ENCODE results near the gene ANKS6. TPM values are rescaled to one million over a fixed set of nuclear protein-coding genes. Genes with fewer than 3 reads are reported as not detected.

ANKS6 gene
- total and polyA plus RNA-seq, 2 experiments from 2014 or later, result 36.9 to 59.0 TPM

DNA sequence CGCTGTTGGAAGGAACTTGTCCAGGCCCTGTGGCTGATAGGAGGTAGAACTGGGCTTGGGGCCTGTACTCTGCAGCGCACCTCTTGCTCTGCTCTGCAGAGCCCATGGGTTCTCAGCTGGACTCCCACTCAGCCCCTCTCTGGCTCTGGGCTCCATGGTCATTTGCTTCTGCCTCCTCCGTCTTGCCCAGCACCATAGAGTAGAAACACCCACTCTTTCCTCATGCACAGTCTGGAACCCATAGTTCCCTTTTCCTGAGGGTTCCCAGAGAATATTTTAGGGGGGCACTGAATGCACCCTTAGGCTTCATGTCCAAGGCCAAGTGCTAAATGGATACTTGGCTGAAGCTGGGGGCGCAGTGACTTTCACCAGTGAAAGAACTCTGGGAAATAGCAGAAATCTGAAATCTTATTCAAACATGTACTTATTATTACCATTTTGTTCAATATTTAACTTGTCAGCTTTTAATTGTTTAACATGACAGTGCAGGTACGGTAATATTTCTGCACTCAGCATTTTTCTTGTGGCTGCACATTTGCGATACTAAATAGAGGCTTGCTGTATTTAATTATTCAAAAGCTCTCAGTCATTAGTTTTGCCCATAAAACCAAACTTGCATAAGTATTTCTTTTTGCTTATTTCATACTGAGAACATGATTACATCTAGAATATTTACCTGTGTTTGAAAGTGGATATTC, 42.7 kb upstream of the ANKS6 start:
- ATAC-seq, result no peak
- Mint-ChIP-seq H3K27ac (no peak overlapping the region), H3K9me3 (no peaks in the 10 kb centered on the region), H3K27me3 (ENCODE audit: insufficient read depth, low read depth, poor library complexity) (peaks cover 6% of the 10 kb centered on the region), H3K4me1 (peaks cover 9% of the 10 kb centered on the region), H3K4me3 (no peak overlapping the region), H3K36me3 (ENCODE audit: low read depth) (peaks cover 7% of the 10 kb centered on the region; the same call in 2 of the 3 replicates)
- H3K79me2 ChIP-seq (replicated peaks; ENCODE audit: insufficient read depth), result no peaks in the 10 kb centered on the region
- no peak overlapping the region for H3K4me3 ChIP-seq
- no peak overlapping the region for H3K4me2 ChIP-seq
- H4K20me1 ChIP-seq (replicated peaks; ENCODE audit: insufficient read depth), result no peaks in the 10 kb centered on the region; the same call in 1 of the 2 replicates
- no peak overlapping the region for H2AFZ ChIP-seq
- H3K36me3 ChIP-seq (ENCODE audit: insufficient read depth), result no peaks in the 10 kb centered on the region
- no peaks in the 10 kb centered on the region for H3F3A ChIP-seq (replicated peaks; ENCODE audit: low read depth)
- no peak overlapping the region for H3K27ac ChIP-seq (ENCODE audit: low read depth)
- no peaks in the 10 kb centered on the region for H3K9me2 ChIP-seq (ENCODE audit: insufficient read depth)
- no peaks in the 10 kb centered on the region for H3K27me3 ChIP-seq (ENCODE audit: insufficient read depth)
- no peaks in the 10 kb centered on the region for H3K4me1 ChIP-seq (ENCODE audit: insufficient read depth)
- DNase-seq (ENCODE audit: low spot score), result no peak
- TF ChIP-seq JUNB (IDR thresholded peaks at IDR 0.05; ENCODE audit: unreplicated experiment), result no peak
- TF ChIP-seq, protein P1, sequence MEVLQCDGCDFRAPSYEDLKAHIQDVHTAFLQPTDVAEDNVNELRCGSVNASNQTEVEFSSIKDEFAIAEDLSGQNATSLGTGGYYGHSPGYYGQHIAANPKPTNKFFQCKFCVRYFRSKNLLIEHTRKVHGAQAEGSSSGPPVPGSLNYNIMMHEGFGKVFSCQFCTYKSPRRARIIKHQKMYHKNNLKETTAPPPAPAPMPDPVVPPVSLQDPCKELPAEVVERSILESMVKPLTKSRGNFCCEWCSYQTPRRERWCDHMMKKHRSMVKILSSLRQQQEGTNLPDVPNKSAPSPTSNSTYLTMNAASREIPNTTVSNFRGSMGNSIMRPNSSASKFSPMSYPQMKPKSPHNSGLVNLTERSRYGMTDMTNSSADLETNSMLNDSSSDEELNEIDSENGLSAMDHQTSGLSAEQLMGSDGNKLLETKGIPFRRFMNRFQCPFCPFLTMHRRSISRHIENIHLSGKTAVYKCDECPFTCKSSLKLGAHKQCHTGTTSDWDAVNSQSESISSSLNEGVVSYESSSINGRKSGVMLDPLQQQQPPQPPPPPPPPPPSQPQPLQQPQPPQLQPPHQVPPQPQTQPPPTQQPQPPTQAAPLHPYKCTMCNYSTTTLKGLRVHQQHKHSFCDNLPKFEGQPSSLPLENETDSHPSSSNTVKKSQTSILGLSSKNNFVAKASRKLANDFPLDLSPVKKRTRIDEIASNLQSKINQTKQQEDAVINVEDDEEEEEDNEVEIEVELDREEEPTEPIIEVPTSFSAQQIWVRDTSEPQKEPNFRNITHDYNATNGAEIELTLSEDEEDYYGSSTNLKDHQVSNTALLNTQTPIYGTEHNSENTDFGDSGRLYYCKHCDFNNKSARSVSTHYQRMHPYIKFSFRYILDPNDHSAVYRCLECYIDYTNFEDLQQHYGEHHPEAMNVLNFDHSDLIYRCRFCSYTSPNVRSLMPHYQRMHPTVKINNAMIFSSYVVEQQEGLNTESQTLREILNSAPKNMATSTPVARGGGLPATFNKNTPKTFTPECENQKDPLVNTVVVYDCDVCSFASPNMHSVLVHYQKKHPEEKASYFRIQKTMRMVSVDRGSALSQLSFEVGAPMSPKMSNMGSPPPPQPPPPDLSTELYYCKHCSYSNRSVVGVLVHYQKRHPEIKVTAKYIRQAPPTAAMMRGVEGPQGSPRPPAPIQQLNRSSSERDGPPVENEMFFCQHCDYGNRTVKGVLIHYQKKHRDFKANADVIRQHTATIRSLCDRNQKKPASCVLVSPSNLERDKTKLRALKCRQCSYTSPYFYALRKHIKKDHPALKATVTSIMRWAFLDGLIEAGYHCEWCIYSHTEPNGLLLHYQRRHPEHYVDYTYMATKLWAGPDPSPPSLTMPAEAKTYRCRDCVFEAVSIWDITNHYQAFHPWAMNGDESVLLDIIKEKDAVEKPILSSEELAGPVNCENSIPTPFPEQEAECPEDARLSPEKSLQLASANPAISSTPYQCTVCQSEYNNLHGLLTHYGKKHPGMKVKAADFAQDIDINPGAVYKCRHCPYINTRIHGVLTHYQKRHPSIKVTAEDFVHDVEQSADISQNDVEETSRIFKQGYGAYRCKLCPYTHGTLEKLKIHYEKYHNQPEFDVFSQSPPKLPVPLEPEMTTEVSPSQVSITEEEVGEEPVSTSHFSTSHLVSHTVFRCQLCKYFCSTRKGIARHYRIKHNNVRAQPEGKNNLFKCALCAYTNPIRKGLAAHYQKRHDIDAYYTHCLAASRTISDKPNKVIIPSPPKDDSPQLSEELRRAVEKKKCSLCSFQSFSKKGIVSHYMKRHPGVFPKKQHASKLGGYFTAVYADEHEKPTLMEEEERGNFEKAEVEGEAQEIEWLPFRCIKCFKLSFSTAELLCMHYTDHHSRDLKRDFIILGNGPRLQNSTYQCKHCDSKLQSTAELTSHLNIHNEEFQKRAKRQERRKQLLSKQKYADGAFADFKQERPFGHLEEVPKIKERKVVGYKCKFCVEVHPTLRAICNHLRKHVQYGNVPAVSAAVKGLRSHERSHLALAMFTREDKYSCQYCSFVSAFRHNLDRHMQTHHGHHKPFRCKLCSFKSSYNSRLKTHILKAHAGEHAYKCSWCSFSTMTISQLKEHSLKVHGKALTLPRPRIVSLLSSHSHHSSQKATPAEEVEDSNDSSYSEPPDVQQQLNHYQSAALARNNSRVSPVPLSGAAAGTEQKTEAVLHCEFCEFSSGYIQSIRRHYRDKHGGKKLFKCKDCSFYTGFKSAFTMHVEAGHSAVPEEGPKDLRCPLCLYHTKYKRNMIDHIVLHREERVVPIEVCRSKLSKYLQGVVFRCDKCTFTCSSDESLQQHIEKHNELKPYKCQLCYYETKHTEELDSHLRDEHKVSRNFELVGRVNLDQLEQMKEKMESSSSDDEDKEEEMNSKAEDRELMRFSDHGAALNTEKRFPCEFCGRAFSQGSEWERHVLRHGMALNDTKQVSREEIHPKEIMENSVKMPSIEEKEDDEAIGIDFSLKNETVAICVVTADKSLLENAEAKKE (CRISPR knock-in tag; IDR thresholded peaks at IDR 0.05), result no peak
- no peak for TF ChIP-seq EZH2 (IDR thresholded peaks at IDR 0.05; ENCODE audit: low read depth, unreplicated experiment)
- no peak for TF ChIP-seq ZNF114 (CRISPR knock-in tag; IDR thresholded peaks at IDR 0.05)
- no peak for TF ChIP-seq CREB1 (CRISPR knock-in tag; IDR thresholded peaks at IDR 0.05; ENCODE audit: low read depth)
- TF ChIP-seq STAT1 (IDR thresholded peaks at IDR 0.05; ENCODE audit: unreplicated experiment), result no peak
- TF ChIP-seq, protein P2, sequence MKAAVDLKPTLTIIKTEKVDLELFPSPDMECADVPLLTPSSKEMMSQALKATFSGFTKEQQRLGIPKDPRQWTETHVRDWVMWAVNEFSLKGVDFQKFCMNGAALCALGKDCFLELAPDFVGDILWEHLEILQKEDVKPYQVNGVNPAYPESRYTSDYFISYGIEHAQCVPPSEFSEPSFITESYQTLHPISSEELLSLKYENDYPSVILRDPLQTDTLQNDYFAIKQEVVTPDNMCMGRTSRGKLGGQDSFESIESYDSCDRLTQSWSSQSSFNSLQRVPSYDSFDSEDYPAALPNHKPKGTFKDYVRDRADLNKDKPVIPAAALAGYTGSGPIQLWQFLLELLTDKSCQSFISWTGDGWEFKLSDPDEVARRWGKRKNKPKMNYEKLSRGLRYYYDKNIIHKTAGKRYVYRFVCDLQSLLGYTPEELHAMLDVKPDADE (IDR thresholded peaks at IDR 0.05), result no peak
- TF ChIP-seq, protein P3, sequence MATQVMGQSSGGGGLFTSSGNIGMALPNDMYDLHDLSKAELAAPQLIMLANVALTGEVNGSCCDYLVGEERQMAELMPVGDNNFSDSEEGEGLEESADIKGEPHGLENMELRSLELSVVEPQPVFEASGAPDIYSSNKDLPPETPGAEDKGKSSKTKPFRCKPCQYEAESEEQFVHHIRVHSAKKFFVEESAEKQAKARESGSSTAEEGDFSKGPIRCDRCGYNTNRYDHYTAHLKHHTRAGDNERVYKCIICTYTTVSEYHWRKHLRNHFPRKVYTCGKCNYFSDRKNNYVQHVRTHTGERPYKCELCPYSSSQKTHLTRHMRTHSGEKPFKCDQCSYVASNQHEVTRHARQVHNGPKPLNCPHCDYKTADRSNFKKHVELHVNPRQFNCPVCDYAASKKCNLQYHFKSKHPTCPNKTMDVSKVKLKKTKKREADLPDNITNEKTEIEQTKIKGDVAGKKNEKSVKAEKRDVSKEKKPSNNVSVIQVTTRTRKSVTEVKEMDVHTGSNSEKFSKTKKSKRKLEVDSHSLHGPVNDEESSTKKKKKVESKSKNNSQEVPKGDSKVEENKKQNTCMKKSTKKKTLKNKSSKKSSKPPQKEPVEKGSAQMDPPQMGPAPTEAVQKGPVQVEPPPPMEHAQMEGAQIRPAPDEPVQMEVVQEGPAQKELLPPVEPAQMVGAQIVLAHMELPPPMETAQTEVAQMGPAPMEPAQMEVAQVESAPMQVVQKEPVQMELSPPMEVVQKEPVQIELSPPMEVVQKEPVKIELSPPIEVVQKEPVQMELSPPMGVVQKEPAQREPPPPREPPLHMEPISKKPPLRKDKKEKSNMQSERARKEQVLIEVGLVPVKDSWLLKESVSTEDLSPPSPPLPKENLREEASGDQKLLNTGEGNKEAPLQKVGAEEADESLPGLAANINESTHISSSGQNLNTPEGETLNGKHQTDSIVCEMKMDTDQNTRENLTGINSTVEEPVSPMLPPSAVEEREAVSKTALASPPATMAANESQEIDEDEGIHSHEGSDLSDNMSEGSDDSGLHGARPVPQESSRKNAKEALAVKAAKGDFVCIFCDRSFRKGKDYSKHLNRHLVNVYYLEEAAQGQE (IDR thresholded peaks at IDR 0.05; ENCODE audit: unreplicated experiment), result no peak
- TF ChIP-seq, protein P4, sequence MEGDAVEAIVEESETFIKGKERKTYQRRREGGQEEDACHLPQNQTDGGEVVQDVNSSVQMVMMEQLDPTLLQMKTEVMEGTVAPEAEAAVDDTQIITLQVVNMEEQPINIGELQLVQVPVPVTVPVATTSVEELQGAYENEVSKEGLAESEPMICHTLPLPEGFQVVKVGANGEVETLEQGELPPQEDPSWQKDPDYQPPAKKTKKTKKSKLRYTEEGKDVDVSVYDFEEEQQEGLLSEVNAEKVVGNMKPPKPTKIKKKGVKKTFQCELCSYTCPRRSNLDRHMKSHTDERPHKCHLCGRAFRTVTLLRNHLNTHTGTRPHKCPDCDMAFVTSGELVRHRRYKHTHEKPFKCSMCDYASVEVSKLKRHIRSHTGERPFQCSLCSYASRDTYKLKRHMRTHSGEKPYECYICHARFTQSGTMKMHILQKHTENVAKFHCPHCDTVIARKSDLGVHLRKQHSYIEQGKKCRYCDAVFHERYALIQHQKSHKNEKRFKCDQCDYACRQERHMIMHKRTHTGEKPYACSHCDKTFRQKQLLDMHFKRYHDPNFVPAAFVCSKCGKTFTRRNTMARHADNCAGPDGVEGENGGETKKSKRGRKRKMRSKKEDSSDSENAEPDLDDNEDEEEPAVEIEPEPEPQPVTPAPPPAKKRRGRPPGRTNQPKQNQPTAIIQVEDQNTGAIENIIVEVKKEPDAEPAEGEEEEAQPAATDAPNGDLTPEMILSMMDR (conservative IDR thresholded peaks at IDR 0.05; ENCODE audit: low read depth in 2 of 2), result no peak
- no peak for TF ChIP-seq ZNF331 (CRISPR knock-in tag; IDR thresholded peaks at IDR 0.05; ENCODE audit: low read depth)
- TF ChIP-seq EZH2phosphoT487 (IDR thresholded peaks at IDR 0.05; ENCODE audit: unreplicated experiment), result no peak
- TF ChIP-seq POLR2AphosphoS5 (IDR thresholded peaks at IDR 0.05; ENCODE audit: low read depth), result no peak
- TF ChIP-seq NANOG (IDR thresholded peaks at IDR 0.05; ENCODE audit: borderline replicate concordance), result no peak
